Activated CD4-positive, alpha-beta memory T cell treated with anti-CD3 and anti-CD28 coated beads, Interleukin-2, amount 10 ng/mL, durations not matched to agents 7 days and 5 days (primary cell): Measurements from ENCODE around the gene AP2A2. TPM values are rescaled to one million over a fixed set of nuclear protein-coding genes. Genes with fewer than 3 reads are reported as not detected.
A peak's percentile ranks its signal among the peaks of the same experiment; 100 is the strongest.

ENCODE experiments used
- CTCF ChIA-PET: fragments of 350-600 bp; sonication (Branson Sonifier 250); formaldehyde crosslinking; loops from one replicate; lab custom pipeline; 2021; ENCODE audit warnings: antibody characterized with exemption, inconsistent platforms; lab: Charles Lee
- POLR2A ChIA-PET: fragments of 350-600 bp; sonication (Branson Sonifier 250); formaldehyde crosslinking; loops from one replicate; lab custom pipeline; 2021; ENCODE audit warnings: antibody characterized with exemption; lab: Charles Lee
- DNase-seq: peaks from one replicate; pipeline ENCODE4 v3.0.0-alpha.2; 2020
- H3K27ac Mint-ChIP-seq: one replicate; pipeline ENCODE4 v1.8.0; 2021; ENCODE audit warnings: mild to moderate bottlenecking, mixed read lengths
- H3K27me3 Mint-ChIP-seq: one replicate; pipeline ENCODE4 v1.8.0; 2021; ENCODE audit warnings: mixed read lengths
- H3K36me3 Mint-ChIP-seq: one replicate; pipeline ENCODE4 v1.8.0; 2021; ENCODE audit warnings: low read depth, mixed read lengths
- H3K4me1 Mint-ChIP-seq: one replicate; pipeline ENCODE4 v1.8.0; 2021; ENCODE audit warnings: mixed read lengths
- H3K4me3 Mint-ChIP-seq: one replicate; pipeline ENCODE4 v1.8.0; 2021; ENCODE audit warnings: mild to moderate bottlenecking, mixed read lengths
- H3K9me3 Mint-ChIP-seq: one replicate; pipeline ENCODE4 v1.8.0; 2021; ENCODE audit warnings: mixed read lengths
- total RNA-seq, 2 experiments: library from RNA; stranded (reverse); gene quantifications; one replicate each; pipeline ENCODE4 v1.2.3, GENCODE V29; 2021

The AP2A2 gene
- total RNA-seq, 2 experiments from 2014 or later, result 50.5 to 51.1 TPM

DNA sequence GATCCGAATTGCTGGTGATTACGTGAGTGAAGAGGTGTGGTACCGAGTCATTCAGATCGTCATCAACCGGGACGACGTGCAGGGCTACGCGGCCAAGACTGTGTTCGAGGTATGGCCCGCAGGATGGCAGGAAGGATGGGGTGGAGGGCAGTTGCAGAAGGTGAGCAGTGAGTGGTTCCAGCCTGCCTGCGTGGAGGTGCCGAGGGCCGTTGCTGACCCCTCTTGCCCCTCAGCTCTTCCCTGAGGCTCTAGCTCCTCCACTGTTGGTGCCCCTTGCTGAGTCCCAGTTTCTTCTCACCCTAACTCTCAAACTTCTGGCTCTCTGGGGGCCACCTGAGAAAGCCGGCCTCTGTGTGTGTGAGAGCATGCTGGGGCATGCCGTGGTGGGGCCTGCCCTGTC, 66.9 kb downstream of the AP2A2 start:
- CTCF ChIA-PET, result no interaction called here
- DNase-seq, result no peak

DNA sequence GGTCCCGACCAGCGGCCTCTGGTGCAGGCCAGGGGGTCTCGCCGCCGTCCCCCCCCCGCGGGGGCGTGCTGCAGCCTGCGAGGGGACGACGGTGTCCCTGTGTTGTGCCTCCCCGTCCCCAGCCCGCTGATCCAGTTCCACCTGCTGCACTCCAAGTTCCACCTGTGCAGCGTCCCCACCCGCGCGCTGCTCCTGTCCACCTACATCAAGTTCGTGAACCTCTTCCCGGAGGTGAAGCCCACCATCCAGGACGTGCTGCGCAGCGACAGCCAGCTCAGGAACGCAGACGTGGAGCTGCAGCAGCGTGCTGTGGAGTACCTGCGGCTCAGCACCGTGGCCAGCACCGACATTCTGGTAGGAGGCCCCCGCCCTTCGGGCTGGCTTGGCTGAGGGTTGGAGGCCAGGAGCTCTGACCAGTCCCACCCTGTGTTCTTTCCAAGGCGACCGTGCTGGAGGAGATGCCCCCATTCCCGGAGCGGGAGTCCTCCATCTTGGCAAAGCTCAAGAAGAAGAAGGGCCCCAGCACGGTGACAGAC, 68.0 kb downstream of the AP2A2 start:
- no peak overlapping the region for H3K4me3 Mint-ChIP-seq
- no peaks in the 10 kb centered on the region for H3K27me3 Mint-ChIP-seq
- peaks cover 10% of the 10 kb centered on the region for H3K4me1 Mint-ChIP-seq

More for the DNA sequence above, 66.9 kb downstream of the AP2A2 start:
- Mint-ChIP-seq H3K36me3 (peaks cover 37% of the 10 kb centered on the region), H3K27me3 (no peaks in the 10 kb centered on the region), H3K4me1 (peaks cover 10% of the 10 kb centered on the region), H3K9me3 (no peaks in the 10 kb centered on the region), H3K4me3 (no peak overlapping the region), H3K27ac (no peak overlapping the region)
- POLR2A ChIA-PET, result no interaction called here

DNA sequence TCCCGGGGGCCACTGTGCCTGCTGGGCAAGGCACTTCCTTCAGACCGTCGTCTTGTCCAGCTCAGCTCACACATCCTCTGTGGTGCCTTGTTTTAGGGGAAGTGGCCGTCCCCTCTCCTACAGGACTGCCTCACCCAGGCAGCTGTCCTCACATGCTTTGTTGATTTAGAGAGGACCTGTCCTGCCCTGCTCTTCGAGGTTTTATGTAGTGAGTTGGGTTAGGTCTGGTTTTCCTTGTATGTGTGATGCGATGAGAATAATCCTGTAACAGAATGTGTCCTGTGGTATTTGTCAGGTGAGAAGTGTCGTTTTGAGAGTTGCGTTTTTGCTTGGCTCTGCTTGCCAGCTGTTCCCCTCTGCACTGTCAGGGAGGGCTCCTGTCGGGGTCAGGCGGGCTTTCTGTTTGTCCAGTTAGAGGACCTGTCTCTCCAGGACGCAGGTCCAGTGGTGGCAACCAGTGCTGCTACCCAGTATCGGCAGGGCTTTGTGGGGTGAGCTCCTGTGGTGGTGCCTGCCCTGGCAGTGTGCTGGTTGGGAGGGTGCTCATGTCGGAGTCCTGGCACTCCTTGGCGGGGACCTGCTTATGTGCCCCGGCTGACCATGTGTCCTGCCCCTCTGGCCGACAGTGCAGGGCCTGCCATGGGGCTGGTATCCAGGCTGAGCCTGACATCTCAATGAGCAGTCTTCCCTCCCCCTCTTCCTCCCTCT, 69.5 kb downstream of the AP2A2 start:
- Mint-ChIP-seq H3K4me1 (peaks cover 10% of the 10 kb centered on the region), H3K4me3 (no peak overlapping the region), H3K27ac (peak overlapping the region; percentile 36), H3K27me3 (no peaks in the 10 kb centered on the region), H3K36me3 (peaks cover 20% of the 10 kb centered on the region), H3K9me3 (no peaks in the 10 kb centered on the region)
- DNase-seq, result no peak
- ChIA-PET POLR2A (no interaction called here), CTCF (no interaction called here)

More for the DNA sequence above, 68.0 kb downstream of the AP2A2 start:
- ChIA-PET CTCF (no interaction called here), POLR2A (no interaction called here)
- DNase-seq, result no peak
- H3K27ac Mint-ChIP-seq, result no peak overlapping the region
- H3K36me3 Mint-ChIP-seq, result peaks cover 31% of the 10 kb centered on the region
- H3K9me3 Mint-ChIP-seq, result no peaks in the 10 kb centered on the region

DNA sequence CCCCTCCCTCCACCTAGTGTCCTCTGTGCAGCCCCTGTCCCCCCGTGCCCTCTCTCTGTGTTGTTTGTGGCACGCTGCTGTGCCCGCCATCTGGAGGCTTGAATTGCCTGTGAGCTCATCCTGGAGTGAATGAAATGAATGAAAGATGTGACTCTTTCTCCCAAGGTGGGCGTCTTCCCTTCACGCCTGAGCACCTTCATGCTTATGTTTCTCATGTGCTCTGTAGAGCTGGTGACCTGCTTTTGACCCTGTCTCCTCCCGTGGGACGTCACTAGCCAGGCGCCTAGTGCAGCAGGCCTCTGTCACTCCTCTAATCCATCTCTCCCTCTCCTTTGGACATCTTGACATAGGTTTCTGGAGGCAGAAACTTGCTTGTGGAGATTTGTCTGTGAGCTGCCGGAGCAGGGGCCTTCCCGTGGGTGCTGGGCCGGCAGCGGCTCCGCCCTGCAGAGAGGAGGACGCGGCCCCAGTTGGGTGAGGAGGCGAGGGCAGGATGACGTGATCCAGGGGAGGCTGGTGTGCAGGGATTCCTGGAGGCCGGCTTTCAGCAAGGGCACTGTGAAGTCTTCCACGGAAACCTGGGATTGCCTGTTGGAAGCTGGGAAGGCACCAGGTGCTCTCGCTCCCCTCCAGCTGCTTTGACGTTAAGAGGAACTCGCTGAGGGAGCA, 70.2 kb downstream of the AP2A2 start:
- Mint-ChIP-seq H3K27ac (peak overlapping the region; percentile 68), H3K4me1 (peaks cover 10% of the 10 kb centered on the region), H3K27me3 (no peaks in the 10 kb centered on the region), H3K9me3 (no peaks in the 10 kb centered on the region), H3K4me3 (no peak overlapping the region), H3K36me3 (peaks cover 20% of the 10 kb centered on the region)
- CTCF ChIA-PET, result no interaction called here
- POLR2A ChIA-PET, result no interaction called here
- no peak for DNase-seq

DNA sequence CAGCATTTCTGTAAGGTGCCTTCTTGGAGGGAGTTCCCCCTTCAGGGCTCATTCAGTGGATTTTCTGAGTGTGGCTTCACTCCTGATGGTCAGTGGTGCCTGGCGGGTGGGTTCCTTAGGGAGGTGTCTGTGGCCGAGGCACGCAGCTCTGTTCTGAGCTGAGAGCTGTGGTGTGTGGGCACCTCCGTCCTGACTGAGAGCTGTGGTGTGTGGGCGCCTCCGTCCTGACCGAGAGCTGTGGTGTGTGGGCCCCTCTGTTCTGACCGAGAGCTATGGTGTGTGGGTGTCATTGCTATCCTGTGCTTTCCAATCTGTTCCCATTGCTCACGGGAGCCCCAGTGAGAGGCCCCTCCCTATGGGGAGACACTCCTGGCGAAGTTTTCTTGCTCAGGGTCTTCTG, 71.0 kb downstream of the AP2A2 start:
- Mint-ChIP-seq H3K4me3 (no peak overlapping the region), H3K36me3 (peaks cover 27% of the 10 kb centered on the region), H3K9me3 (no peaks in the 10 kb centered on the region), H3K4me1 (peaks cover 10% of the 10 kb centered on the region), H3K27me3 (no peaks in the 10 kb centered on the region), H3K27ac (no peak overlapping the region)
- CTCF ChIA-PET, result no interaction called here
- POLR2A ChIA-PET, result no interaction called here
- DNase-seq, result no peak

DNA sequence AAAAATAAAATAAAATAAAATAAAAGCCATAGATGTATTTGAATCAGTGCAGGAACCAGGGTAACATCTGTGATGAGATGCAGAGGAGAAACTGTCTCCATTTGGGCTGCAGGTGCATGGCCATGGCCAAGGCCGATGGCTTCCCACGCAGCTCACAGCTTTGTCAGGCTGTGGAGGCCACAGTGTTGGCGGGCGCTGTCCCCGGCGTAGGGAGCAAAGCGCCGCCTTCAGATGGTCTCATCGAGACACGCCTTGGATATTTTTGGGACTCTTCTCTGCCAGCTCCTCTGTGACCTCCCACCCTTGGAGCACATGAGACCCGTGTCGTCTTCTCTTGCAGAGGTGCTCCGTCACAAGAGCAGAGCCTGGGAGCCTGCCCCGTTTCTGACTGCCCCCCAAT, 72.2 kb downstream of the AP2A2 start:
- Mint-ChIP-seq H3K27ac (no peak overlapping the region), H3K4me1 (peaks cover 10% of the 10 kb centered on the region), H3K27me3 (no peaks in the 10 kb centered on the region), H3K4me3 (no peak overlapping the region), H3K9me3 (no peaks in the 10 kb centered on the region), H3K36me3 (peaks cover 29% of the 10 kb centered on the region)
- CTCF ChIA-PET, result no interaction called here
- POLR2A ChIA-PET, result no interaction called here
- DNase-seq, result no peak

DNA sequence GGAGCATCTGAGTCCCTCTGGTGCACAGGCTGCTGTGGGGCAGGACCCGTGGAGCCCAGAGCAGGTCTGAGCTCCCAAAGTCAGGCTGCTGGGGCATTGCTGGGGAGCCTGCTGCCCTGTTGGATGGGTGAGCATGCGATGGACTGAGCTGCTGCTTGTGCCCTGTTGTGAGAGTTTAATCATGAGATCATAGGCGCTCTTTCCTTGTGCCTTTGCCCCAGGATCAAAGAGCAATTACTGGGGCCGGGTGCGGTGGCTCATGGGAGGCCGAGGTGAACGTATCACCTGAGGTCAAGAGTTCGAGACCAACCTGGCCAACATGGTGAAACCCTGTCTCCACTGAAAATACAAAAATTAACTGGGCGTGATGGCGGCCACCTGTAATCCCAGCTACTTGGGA, 73.3 kb downstream of the AP2A2 start:
- Mint-ChIP-seq H3K36me3 (peaks cover 32% of the 10 kb centered on the region), H3K27ac (no peak overlapping the region), H3K4me1 (peaks cover 10% of the 10 kb centered on the region), H3K9me3 (no peaks in the 10 kb centered on the region), H3K27me3 (no peaks in the 10 kb centered on the region), H3K4me3 (no peak overlapping the region)
- no peak for DNase-seq
- ChIA-PET POLR2A (no interaction called here), CTCF (no interaction called here)

DNA sequence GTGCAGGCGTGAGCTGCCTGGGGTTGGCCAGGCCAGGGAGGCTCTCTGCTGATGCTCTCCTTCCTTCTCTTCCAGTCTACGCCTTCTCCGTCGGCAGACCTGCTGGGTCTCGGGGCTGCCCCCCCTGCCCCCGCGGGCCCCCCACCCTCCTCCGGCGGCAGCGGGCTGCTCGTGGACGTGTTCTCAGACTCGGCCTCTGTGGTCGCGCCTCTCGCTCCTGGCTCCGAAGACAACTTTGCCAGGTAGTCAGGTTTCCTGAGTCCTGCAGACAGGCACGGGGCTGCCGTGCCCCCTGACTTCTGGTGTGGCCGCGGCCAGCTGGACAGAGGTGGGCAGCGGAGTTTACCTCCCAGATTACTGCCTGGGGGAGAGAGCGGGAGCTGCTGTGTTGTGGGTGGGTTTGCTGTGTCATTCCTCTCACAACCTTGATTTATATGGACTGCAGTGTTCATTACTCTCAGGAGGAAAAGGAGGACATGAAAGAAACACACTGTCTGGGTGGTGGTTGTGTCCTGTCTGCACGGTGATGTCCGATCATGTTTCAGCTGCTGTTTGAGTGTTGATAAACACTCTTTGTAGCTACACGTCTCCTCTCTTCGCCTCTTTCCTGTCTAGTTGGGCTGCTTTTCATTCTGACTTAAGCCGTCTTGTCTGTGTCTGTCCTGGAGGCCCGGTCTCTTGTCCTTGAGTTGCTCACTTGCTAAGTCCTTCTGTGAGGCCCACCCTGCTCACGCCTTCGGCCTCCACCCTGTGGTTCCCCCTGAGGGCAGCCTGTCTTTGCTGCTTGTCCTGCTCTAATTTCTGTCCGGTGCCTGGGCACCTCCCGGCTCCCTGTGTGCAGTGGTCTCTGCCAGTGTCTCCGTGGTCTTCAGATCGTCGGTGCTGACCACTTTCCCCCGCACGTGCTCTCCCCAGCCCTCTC, 74.9 kb downstream of the AP2A2 start:
- no peak for DNase-seq
- Mint-ChIP-seq H3K36me3 (peaks cover 35% of the 10 kb centered on the region), H3K27me3 (no peaks in the 10 kb centered on the region), H3K9me3 (no peaks in the 10 kb centered on the region), H3K27ac (no peak overlapping the region), H3K4me3 (no peak overlapping the region), H3K4me1 (peaks cover 6% of the 10 kb centered on the region)
- POLR2A ChIA-PET, result interaction anchor here (0.6 kb wide), 1 partner anchor 14 kb away, joined by 3 read pairs; no protein-coding TSS in a partner anchor
- CTCF ChIA-PET, result no interaction called here

DNA sequence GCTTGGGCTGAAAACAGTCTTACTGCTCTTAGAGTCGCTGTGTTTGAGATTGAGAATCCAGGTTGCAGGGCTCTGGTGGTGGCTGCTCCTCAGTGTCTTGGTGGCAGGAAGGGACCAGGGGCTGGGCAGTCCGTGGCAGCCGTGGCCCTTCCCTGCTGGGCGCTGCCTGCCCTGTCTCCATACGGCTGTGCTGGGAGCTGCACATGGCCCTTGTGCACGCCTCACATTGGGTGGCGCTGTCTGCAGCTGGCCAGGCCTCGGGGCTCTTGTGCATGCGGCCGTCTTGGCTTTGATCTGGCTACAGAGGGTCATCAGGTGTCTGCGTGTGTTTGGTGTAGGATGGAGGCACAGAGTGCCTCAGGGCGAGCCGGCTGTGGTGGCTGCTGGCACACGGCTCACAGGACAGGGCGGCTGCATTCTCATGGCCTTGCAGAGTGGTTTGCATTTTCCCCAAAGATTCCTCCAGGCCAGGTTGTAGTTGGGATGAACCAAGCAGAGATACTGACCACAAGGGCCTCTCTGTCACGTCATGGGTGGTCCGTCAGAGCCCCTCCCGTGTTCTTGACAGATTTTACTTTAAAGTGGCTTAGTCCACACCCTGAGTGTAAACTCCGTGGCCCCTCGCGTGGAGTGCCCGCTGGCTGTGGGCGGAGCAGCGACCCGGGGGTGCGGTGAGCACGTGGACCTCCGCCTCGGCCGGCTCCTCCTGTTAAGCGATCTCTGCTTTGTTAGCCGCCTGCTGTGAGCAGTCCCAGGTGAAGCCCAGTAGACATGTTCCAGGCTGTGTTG, 76.1 kb downstream of the AP2A2 start:
- Mint-ChIP-seq H3K27ac (no peak overlapping the region), H3K4me3 (no peak overlapping the region), H3K9me3 (no peaks in the 10 kb centered on the region), H3K27me3 (no peaks in the 10 kb centered on the region), H3K4me1 (no peaks in the 10 kb centered on the region), H3K36me3 (peaks cover 27% of the 10 kb centered on the region)
- CTCF ChIA-PET, result no interaction called here
- no peak for DNase-seq
- POLR2A ChIA-PET, result no interaction called here

DNA sequence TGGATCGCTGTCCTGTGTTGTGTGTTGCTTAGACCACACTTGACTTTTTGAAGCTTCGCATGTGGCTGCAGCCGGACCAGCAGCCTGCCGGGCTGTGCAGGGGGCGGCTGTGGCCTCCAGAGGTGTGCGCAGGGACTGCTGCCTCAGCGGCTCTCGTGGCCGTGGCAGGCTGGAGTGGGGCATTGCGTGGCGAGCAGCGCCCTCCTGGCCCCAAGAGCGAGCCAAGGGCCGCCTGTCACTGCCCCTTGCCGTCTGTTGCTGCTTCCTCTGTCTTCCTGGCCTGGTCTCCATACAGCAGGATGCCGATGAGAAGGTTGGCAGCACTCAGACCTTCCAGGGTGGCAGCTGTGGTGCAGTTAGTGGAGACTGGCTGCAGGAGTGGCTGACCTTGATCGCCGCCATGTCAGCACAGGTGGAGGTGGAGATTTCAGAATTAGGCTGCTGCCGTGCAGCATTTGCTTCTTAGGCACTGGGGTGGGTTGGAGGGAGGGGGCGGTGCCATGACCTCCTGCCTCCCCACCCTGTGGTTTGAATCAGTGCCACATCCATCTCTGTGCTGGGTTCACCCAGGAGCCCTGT, 76.8 kb downstream of the AP2A2 start:
- ChIA-PET CTCF (no interaction called here), POLR2A (no interaction called here)
- no peak for DNase-seq
- H3K9me3 Mint-ChIP-seq, result no peaks in the 10 kb centered on the region
- H3K4me1 Mint-ChIP-seq, result no peaks in the 10 kb centered on the region
- no peak overlapping the region for H3K27ac Mint-ChIP-seq
- H3K27me3 Mint-ChIP-seq, result no peaks in the 10 kb centered on the region
- H3K4me3 Mint-ChIP-seq, result no peak overlapping the region
- H3K36me3 Mint-ChIP-seq, result peaks cover 27% of the 10 kb centered on the region

DNA sequence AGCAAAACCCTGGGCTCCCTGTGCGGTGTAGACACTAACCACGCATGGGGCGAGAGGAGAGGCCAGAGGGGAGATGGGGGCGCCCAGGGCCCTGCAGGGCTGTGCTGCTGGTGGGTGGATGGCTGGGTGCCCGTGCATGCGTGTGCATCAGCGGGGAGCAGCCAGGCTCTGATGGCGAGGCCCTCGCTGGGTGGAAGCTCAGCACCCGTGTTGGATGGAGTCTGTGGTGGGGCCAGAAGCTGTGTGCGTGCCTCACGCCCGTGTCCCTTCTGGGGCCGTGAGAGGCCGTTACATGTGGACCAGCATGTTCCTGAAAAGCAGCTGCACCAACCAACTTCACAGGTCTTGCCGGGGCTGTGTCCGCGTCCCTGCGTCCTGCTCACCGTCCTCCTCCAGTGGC, 77.5 kb downstream of the AP2A2 start:
- ChIA-PET POLR2A (no interaction called here), CTCF (no interaction called here)
- no peak overlapping the region for H3K4me3 Mint-ChIP-seq
- no peaks in the 10 kb centered on the region for H3K9me3 Mint-ChIP-seq
- H3K36me3 Mint-ChIP-seq, result peaks cover 27% of the 10 kb centered on the region
- DNase-seq, result no peak
- H3K4me1 Mint-ChIP-seq, result no peaks in the 10 kb centered on the region
- H3K27me3 Mint-ChIP-seq, result no peaks in the 10 kb centered on the region
- H3K27ac Mint-ChIP-seq, result no peak overlapping the region

DNA sequence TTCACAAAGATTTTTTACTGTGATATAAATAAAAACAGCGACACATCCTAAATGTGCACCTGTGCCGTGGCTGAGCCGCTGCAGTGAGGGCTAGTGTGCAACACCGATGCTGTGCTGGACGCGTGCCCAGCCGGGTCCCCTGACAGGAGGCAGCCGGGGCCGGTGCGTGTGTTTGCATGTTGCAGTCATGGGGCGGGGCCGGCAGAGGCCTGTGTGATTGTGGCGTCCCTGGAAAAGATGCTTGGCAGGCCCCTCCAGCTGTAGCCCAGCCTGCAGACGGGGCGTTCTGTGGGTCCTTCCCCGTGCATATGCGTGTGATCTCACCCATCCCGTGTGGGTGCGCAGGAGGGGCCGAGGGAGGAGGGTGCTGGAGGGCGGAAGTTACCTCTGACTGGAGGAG, 80.3 kb downstream of the AP2A2 start:
- Mint-ChIP-seq H3K4me3 (no peak overlapping the region), H3K9me3 (no peaks in the 10 kb centered on the region), H3K27me3 (no peaks in the 10 kb centered on the region), H3K36me3 (peaks cover 39% of the 10 kb centered on the region), H3K27ac (no peak overlapping the region), H3K4me1 (no peaks in the 10 kb centered on the region)
- no peak for DNase-seq
- ChIA-PET CTCF (interaction anchor here (0.7 kb wide), 1 partner anchor 78 kb away, joined by 3 read pairs; no protein-coding TSS in a partner anchor), POLR2A (no interaction called here)
